Uterus (tissue), 4 donors: Measurements from ENCODE around the gene TRIM49D2. TPM values are rescaled to one million over a fixed set of nuclear protein-coding genes. Genes with fewer than 3 reads are reported as not detected.
"Not testable (repeated sequence)": the region's sequence is repeated elsewhere in the genome, so short reads cannot be mapped to it uniquely, and the experiment has no call there.

Experiments used
- DNase-seq, 2 donors: peaks; one replicate each; pipeline ENCODE4 v3.0.0-alpha.2; 2019 to 2020
- H3K27ac ChIP-seq, 2 donors: fragments of 200-600 bp; sonication (generic); 1 replicate in 1 of 2; 2 replicates in 1 of 2; pipeline ENCODE4 v1.5.1; 2016 to 2018
- H3K27me3 ChIP-seq, 2 donors: fragments of 200-600 bp; sonication (generic); one replicate each; pipeline ENCODE4 v1.5.1; 2018 to 2019; ENCODE audit warnings: control low read depth in 1 of 2
- H3K36me3 ChIP-seq, 2 donors: fragments of 200-600 bp; sonication (generic); one replicate each; pipeline ENCODE4 v1.5.1; 2019; ENCODE audit warnings: control low read depth in 1 of 2
- H3K4me1 ChIP-seq, 2 donors: fragments of 200-600 bp; sonication (generic); one replicate each; pipeline ENCODE4 v1.5.1; 2018 to 2019; ENCODE audit warnings: control low read depth in 1 of 2
- H3K4me3 ChIP-seq, 2 donors: fragments of 200-600 bp; sonication (generic); 1 replicate in 1 of 2; 2 replicates in 1 of 2; pipeline ENCODE4 v1.5.1; 2018 to 2019; ENCODE audit warnings: mild to moderate bottlenecking in 1 of 2
- H3K9me3 ChIP-seq, 2 donors: fragments of 200-600 bp; sonication (generic); one replicate each; pipeline ENCODE4 v1.5.1; 2019; ENCODE audit warnings: control low read depth in 1 of 2
- POLR2A ChIP-seq, 2 donors: fragments of 450-650 bp; IDR thresholded peaks; one replicate each; pipeline ENCODE4 v1.6.1; 2016; ENCODE audit warnings: antibody characterized with exemption in 2 of 2, mild to moderate bottlenecking in 1 of 2, moderate library complexity in 1 of 2
- intact Hi-C: fragments of 100-400 bp; cut with DNase I; formaldehyde crosslinking; loops from one replicate; pipeline ENCODE4 v1.15.1; 2023; ENCODE audit warnings: low total_unique reads
- small RNA-seq: library from RNA; depleted of rRNA; stranded (forward); fragments of <200 nt; gene quantifications from one replicate; pipeline ENCODE3, GENCODE V24; 2016
- total RNA-seq, 4 donors: library from RNA; depleted of rRNA in 3 of 4; stranded (reverse); fragments of >200 nt in 3 of 4; gene quantifications; one replicate each; pipeline versions ENCODE4 v1.1.0 to v1.2.4, GENCODE V29; 2014 to 2023
- TF ChIP-seq, protein P1 (sequence below), 4 experiments: fragments of 200-600 bp in 2 of 4; fragments of 450-650 bp in 2 of 4; sonication (generic) in 2 of 4; IDR thresholded peaks; one replicate each; pipeline ENCODE4 v1.5.1; 2016 to 2019; ENCODE audit warnings: antibody characterized with exemption in 4 of 4, mild to moderate bottlenecking in 2 of 4, moderate library complexity in 1 of 4
- donor health status: DM: yes; HTN: yes; CAD: no.

TRIM49D2 gene
- total RNA-seq = not detected

DNA sequence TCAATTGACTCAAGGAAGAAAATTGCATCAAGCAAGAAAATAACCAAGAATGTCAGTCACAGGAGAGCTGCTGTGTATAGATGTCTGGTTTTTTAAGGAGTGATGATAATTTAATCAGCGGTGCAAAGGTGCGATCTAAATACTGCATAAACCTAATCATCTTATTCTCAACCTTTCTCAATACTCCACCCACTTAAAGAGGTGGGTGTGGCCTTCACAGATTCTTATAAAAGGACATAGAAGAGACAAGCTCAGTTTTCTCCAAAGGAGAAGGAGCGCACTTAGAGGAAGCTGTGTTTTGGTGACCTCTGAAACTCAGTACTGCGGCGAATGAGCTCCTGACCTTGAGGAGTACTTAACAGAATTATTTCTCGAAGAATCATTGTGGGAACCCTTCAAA is at the start of gene TRIM49D2:
Gene TRIM49D2, plus strand, starts transcription at position 301 of the 400 bp plus-strand sequence. CDS start 2,698 bp downstream, outside the sequence.
- DNase-seq, H3K27ac ChIP-seq, intact Hi-C loops, H3K27me3 ChIP-seq, H3K9me3 ChIP-seq, H3K4me3 ChIP-seq, H3K36me3 ChIP-seq, H3K4me1 ChIP-seq: not testable (repeated sequence)

DNA sequence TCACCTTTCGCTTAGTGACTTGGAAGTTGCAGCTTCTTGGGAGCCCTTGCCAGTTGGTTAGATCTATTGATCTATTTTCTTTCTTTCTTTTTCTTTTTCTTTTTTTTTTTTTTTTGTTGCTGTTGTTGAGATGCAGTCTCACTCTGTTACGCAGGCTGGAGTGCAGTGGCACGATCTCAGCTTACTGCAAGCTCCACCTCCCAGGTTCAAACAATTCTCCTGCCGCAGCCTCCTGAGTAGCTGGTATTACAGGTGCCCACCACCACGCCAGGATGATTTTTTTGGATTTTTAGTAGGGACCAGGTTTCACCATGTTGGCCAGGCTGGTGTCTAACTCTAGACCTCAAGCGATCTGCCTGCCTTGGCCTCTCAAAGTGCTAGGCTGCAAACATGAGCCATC is 46.4 kb upstream of the TRIM49D2 start:
- H3K36me3 ChIP-seq, H3K4me1 ChIP-seq, DNase-seq, intact Hi-C loops, H3K27ac ChIP-seq, H3K4me3 ChIP-seq, H3K27me3 ChIP-seq, H3K9me3 ChIP-seq: not testable (repeated sequence)

- H3K4me3 ChIP-seq, H3K9me3 ChIP-seq, DNase-seq, H3K27ac ChIP-seq, intact Hi-C loops, H3K36me3 ChIP-seq, H3K4me1 ChIP-seq, H3K27me3 ChIP-seq: not testable (repeated sequence)
Observed at GRCh38 chr11:89893245-89893644, 30.6 kb upstream of the TRIM49D2 start.

DNA sequence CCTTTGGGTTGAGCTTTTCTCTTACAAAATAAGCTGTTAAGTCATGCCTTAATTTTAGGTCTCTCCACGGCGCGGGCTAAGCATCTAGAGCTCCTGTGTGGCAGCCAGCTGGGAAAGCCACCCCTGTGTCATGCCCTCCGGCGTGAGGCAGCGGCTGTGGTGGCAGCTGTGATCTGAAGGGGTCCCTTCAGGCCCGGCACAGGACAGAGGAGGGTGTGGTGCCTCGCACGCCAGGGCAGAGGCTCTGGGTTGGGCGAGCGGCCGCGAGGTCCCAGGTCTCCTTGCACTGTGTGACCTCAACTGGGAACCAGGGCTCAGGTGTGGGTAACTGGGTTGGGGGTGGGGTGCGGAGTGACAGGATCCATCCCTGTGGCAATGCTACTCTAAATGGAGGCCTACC is 23.1 kb upstream of the TRIM49D2 start:
- H3K27me3 ChIP-seq, H3K9me3 ChIP-seq, H3K27ac ChIP-seq, intact Hi-C loops, DNase-seq, H3K4me1 ChIP-seq, H3K36me3 ChIP-seq, H3K4me3 ChIP-seq: not testable (repeated sequence)

- Histone ChIP-seq H3K4me1 (no peaks in the 10 kb centered on the region), H3K36me3 (no peaks in the 10 kb centered on the region), H3K4me3 (no peak within 1 kb of the TSS), H3K9me3 (no peaks in the 10 kb centered on the region), H3K27ac (no peak within 1 kb of the TSS), H3K27me3 (no peaks in the 10 kb centered on the region)
- intact Hi-C loops = no loop called here
- no peak for DNase-seq
- TF ChIP-seq POLR2A (IDR thresholded peaks at IDR 0.05) = no peak
- TF ChIP-seq, protein P1, sequence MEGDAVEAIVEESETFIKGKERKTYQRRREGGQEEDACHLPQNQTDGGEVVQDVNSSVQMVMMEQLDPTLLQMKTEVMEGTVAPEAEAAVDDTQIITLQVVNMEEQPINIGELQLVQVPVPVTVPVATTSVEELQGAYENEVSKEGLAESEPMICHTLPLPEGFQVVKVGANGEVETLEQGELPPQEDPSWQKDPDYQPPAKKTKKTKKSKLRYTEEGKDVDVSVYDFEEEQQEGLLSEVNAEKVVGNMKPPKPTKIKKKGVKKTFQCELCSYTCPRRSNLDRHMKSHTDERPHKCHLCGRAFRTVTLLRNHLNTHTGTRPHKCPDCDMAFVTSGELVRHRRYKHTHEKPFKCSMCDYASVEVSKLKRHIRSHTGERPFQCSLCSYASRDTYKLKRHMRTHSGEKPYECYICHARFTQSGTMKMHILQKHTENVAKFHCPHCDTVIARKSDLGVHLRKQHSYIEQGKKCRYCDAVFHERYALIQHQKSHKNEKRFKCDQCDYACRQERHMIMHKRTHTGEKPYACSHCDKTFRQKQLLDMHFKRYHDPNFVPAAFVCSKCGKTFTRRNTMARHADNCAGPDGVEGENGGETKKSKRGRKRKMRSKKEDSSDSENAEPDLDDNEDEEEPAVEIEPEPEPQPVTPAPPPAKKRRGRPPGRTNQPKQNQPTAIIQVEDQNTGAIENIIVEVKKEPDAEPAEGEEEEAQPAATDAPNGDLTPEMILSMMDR (IDR thresholded peaks at IDR 0.05) = no peak
Observed at GRCh38 chr11:89922195-89922660, 1.6 kb upstream of the TRIM49D2 start, which contains the start of gene TRIM49D1. TSS of gene TRIM49D1 (minus strand) at chr11:89922245. CDS start at chr11:89917710, 4,535 bp downstream.

DNA sequence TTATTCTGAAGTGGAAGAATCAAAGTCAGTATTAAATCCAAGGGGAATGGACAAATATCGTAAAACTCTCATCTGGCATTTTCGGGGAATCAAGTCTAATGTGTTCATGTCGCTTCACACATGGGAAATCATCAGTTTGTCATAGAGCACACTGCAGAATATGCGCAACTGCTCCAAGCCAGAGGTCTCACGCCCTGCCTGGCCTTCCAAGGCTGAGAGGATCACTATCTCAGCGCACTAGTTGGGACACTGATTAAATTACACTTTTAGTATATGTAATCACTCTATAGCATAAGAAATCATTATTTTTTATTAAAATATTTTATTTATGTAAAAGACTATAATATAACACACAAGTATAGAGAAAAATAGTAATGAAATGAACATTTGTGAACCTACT is 37.0 kb downstream of the TRIM49D2 start:
- H3K27ac ChIP-seq, H3K27me3 ChIP-seq, intact Hi-C loops, H3K4me3 ChIP-seq, H3K4me1 ChIP-seq, H3K9me3 ChIP-seq, H3K36me3 ChIP-seq, DNase-seq: not testable (repeated sequence)

GRCh38 chr11:89965737-89966136 is 41.9 kb downstream of the TRIM49D2 start, which contains the start of gene TRIM64:
TSS of gene TRIM64 (plus strand) at chr11:89966037. CDS start at chr11:89968504, 2,467 bp downstream.
- not testable (repeated sequence) for H3K36me3 ChIP-seq, H3K27ac ChIP-seq

More at GRCh38 chr11:89965737-89966136, 41.9 kb downstream of the TRIM49D2 start, which contains the start of gene TRIM64:
- H3K27me3 ChIP-seq, H3K9me3 ChIP-seq, H3K4me3 ChIP-seq, DNase-seq, intact Hi-C loops, H3K4me1 ChIP-seq: not testable (repeated sequence)

Small RNA genes lying within 50 kb of the gene (small RNA-seq; reads per million reads assigned to genes)
- gene AP004607.1 = not detected

Other genes starting within 250 kb of the TRIM49D2 start
- gene TRIM77, start 213.8 kb upstream of the TRIM49D2 start, total RNA-seq = not detected
- gene TRIM49, start 115.5 kb upstream of the TRIM49D2 start, total RNA-seq = not detected
- gene TRIM64B, start 45.6 kb upstream of the TRIM49D2 start, total RNA-seq = not detected
- gene TRIM49D1, start 1.8 kb upstream of the TRIM49D2 start, total RNA-seq = not detected
- gene TRIM64, start 42.0 kb downstream of the TRIM49D2 start, total RNA-seq = not detected
- not detected for gene TRIM49C, start 107.0 kb downstream of the TRIM49D2 start, total RNA-seq
- gene UBTFL1, start 161.9 kb downstream of the TRIM49D2 start, total RNA-seq = not detected
- gene NAALAD2, start 210.6 kb downstream of the TRIM49D2 start, total RNA-seq = 10 to 100 TPM in 2 of 4 donors, 1 to 10 TPM in 2; 3.5 to 74.8 (median 10.4) TPM